K562 (cell line): ENCODE data around the gene ALX3. TPM values are rescaled to one million over a fixed set of nuclear protein-coding genes. Genes with fewer than 3 reads are reported as not detected.
A peak's percentile ranks its signal among the peaks of the same experiment; 100 is the strongest.

Experiments used
- ATAC-seq: fragments of 200-7000 bp; cut with Tn5 transposase; 3 replicates; pipeline ENCODE4 v1.9.1; 2020; ENCODE audit warnings: moderate library complexity
- BruUV-seq: library from RNA; stranded (reverse); fragments of 400-500 nt; replicated peaks from 2 replicates; lab custom pipeline; 2021; lab: Mats Ljungman, UMichigan
- CTCF ChIA-PET: fragments of 300-600 bp; formaldehyde crosslinking; extraction: SDS; loops from one replicate; lab custom pipeline; 2021; ENCODE audit warnings: low intra/inter-chr PET ratio; lab: Yijun Ruan, JAX
- POLR2A ChIA-PET: fragments of 300-600, 350-650 bp; sonication (Branson Sonifier 250); formaldehyde crosslinking; extraction: SDS; loops from one replicate; lab custom pipeline; 2021; ENCODE audit warnings: antibody characterized with exemption, inconsistent platforms; lab: Yijun Ruan, JAX
- DNase-seq, 4 experiments: peaks; one replicate each; pipeline versions ENCODE4 v3.0.0 to v3.0.0-alpha.2; 2011 to 2018; ENCODE audit warnings: low spot score in 3 of 4, mixed read lengths in 3 of 4; ENCODE audit errors: extremely low read depth in 1 of 4
- FAIRE-seq: peaks from 2 replicates; lab custom pipeline; 2011; peaks lifted over from hg19 to GRCh38; lab: Jason Lieb, UNC
- H2AFZ ChIP-seq: 2 replicates; pipeline ENCODE4 v1.6.0; 2011; ENCODE audit warnings: low read depth, low read length, control low read depth, inconsistent platforms
- H3K27ac ChIP-seq: fragments of 200-600 bp; 3 replicates; pipeline ENCODE4 v1.8.0; 2011; ENCODE audit warnings: low read depth, mild to moderate bottlenecking, control low read depth, inconsistent platforms, low read length, moderate library complexity, mixed read lengths; ENCODE audit errors: extremely low read depth
- H3K27me3 ChIP-seq, 2 experiments: fragments of 300-600 bp in 1 of 2; 2 replicates in 1 of 2; 3 replicates in 1 of 2; pipeline versions ENCODE4 v1.6.0 to v1.8.0; 2011; ENCODE audit warnings: inconsistent platforms in 2 of 2, low read length in 2 of 2, mild to moderate bottlenecking in 1 of 2, mixed read lengths in 1 of 2, moderate library complexity in 1 of 2; ENCODE audit not compliant: control insufficient read depth in 2 of 2, insufficient read depth in 2 of 2
- H3K36me3 ChIP-seq: fragments of 300-600 bp; 3 replicates; pipeline ENCODE4 v1.8.0; 2011; ENCODE audit warnings: mild to moderate bottlenecking, low read length, inconsistent platforms; ENCODE audit not compliant: control insufficient read depth, insufficient read depth
- H3K4me1 ChIP-seq, 2 experiments: fragments of 200-600 bp in 1 of 2; replicated peaks in 1 of 2; 2 replicates in 1 of 2; 3 replicates in 1 of 2; pipeline versions ENCODE4 v1.5.1 to v1.8.0; 2011; ENCODE audit warnings: inconsistent platforms in 2 of 2, low read length in 2 of 2, mild to moderate bottlenecking in 1 of 2, mixed read lengths in 1 of 2, moderate library complexity in 1 of 2; ENCODE audit not compliant: control insufficient read depth in 2 of 2, insufficient read depth in 2 of 2
- H3K4me2 ChIP-seq: 2 replicates; pipeline ENCODE4 v1.6.1; 2011; ENCODE audit warnings: low read length, control low read depth, inconsistent platforms, mixed read lengths; ENCODE audit not compliant: insufficient read depth
- H3K4me3 ChIP-seq: fragments of 200-600 bp; sonication (generic), shearing (Covaris generic); 2 replicates; pipeline ENCODE4 v1.5.1; 2016; ENCODE audit warnings: control low read depth, inconsistent platforms
- H3K79me2 ChIP-seq: fragments of 200-600 bp; 3 replicates; pipeline ENCODE4 v1.8.0; 2011; ENCODE audit warnings: low read length, inconsistent platforms; ENCODE audit not compliant: control insufficient read depth, insufficient read depth
- H3K9ac ChIP-seq, 2 experiments: 2 replicates each; pipeline versions ENCODE4 v1.6.0 to v1.6.1; 2011; ENCODE audit warnings: low read depth in 2 of 2, low read length in 2 of 2, control low read depth in 1 of 2, inconsistent platforms in 1 of 2, mild to moderate bottlenecking in 1 of 2, mixed read lengths in 1 of 2; ENCODE audit not compliant: insufficient read depth in 1 of 2
- H3K9me1 ChIP-seq: one replicate; pipeline ENCODE4 v1.6.0; 2011; ENCODE audit warnings: inconsistent platforms, mild to moderate bottlenecking, low read length, moderate library complexity; ENCODE audit not compliant: control insufficient read depth, insufficient read depth
- H3K9me3 ChIP-seq: replicated peaks from 2 replicates; pipeline ENCODE4 v1.5.1; 2011; ENCODE audit warnings: low read depth, low read length, inconsistent platforms; ENCODE audit not compliant: control insufficient read depth, insufficient read depth
- H4K20me1 ChIP-seq: replicated peaks from 2 replicates; pipeline ENCODE4 v1.6.1; 2011; ENCODE audit warnings: low read length, inconsistent platforms, mixed read lengths; ENCODE audit not compliant: control insufficient read depth, insufficient read depth
- BCOR ChIP-seq: fragments of 450-650 bp; IDR thresholded peaks from 2 replicates; pipeline ENCODE4 v1.6.1; 2016
- CREB3 ChIP-seq: fragments of 450-650 bp; conservative IDR thresholded peaks from 2 replicates; pipeline ENCODE4 v1.6.1; 2016; ENCODE audit warnings: missing genetic modification characterization, low read depth, mild to moderate bottlenecking, missing compliant biosample characterization, moderate library complexity
- MXI1 ChIP-seq: IDR thresholded peaks from 2 replicates; pipeline ENCODE4 v1.6.1; 2011; ENCODE audit warnings: low read depth, mild to moderate bottlenecking, improper control_type of control experiment, low read length
- POLR2G ChIP-seq: fragments of 200-400 bp; formaldehyde crosslinking; IDR thresholded peaks from 2 replicates; pipeline ENCODE4 v1.6.1; 2017; ENCODE audit warnings: low read depth, mild to moderate bottlenecking, antibody characterized with exemption, low read length, moderate library complexity
- SIN3A ChIP-seq, 2 experiments: fragments of 150-350 bp in 1 of 2; IDR thresholded peaks; 2 replicates each; pipeline ENCODE4 v1.6.1; 2011 to 2016; ENCODE audit warnings: borderline replicate concordance in 2 of 2, low read depth in 2 of 2, low read length in 2 of 2, mild to moderate bottlenecking in 2 of 2, moderate library complexity in 2 of 2; ENCODE audit not compliant: control insufficient read depth in 1 of 2
- SMARCA4 ChIP-seq: fragments of 450-650 bp; IDR thresholded peaks from 2 replicates; pipeline ENCODE4 v1.6.1; 2016
- SUPT5H ChIP-seq: fragments of 450-650 bp; IDR thresholded peaks from 2 replicates; pipeline ENCODE4 v1.6.1; 2016
- ZBTB33 ChIP-seq: sonication (generic); formaldehyde crosslinking; IDR thresholded peaks from 2 replicates; pipeline ENCODE4 v1.8.1; 2023; ENCODE audit warnings: mild to moderate bottlenecking, missing genetic modification reagents
- ZNF140 ChIP-seq: fragments of 250-450 bp; sonication (Bioruptor Pico); IDR thresholded peaks from 2 replicates; pipeline ENCODE4 v1.8.0; 2021; ENCODE audit warnings: moderate library complexity, mild to moderate bottlenecking, inconsistent platforms
- ZNF444 ChIP-seq: fragments of 250-450 bp; sonication (Bioruptor Pico); IDR thresholded peaks from 2 replicates; pipeline ENCODE4 v1.4.0; 2020; ENCODE audit warnings: mild to moderate bottlenecking, moderate library complexity
- WGBS: fragments of 100-300 bp; shearing (Covaris generic); methylation state at CpG from one replicate; pipeline ENCODE4 v1.1.6; 2016; ENCODE audit warnings: low coverage, mixed read lengths; ENCODE audit not compliant: insufficient coverage; ENCODE audit errors: missing lambda C conversion rate; 5-methylcytosine and 5-hydroxymethylcytosine counted together
- in situ Hi-C: fragments of 300-500 bp; cut with MboI; formaldehyde crosslinking; loops from 4 replicates; pipeline ENCODE4 v1.15.0; 2018; ENCODE audit warnings: inconsistent platforms, mixed read lengths
- intact Hi-C: fragments of 100-400 bp; cut with micrococcal nuclease; formaldehyde crosslinking; loops from 2 replicates; pipeline ENCODE4 v1.14.2; 2022
- polyA plus RNA-seq, 8 experiments: library from polyadenylated mRNA; depleted of rRNA in 4 of 8; stranded (reverse) in 5 of 8; unstranded in 3 of 8; fragments of >200 nt; fragmentation: Nextera tagmentation in 2 of 8; fragmentation: Illumina TruSeq in 1 of 8; extraction: Ambion mirVana in 2 of 8; extraction: Trizol in 1 of 8; gene quantifications; 2 replicates each; pipeline versions ENCODE4 v1.2.1 to v1.2.3, GENCODE V29; 2011 to 2014; ENCODE audit warnings: inconsistent platforms in 1 of 8, missing spikeins in 1 of 8
- total RNA-seq, 7 experiments: library from RNA; depleted of rRNA in 6 of 7; stranded (reverse); fragments of >200 nt in 6 of 7; fragmentation: Illumina TruSeq in 2 of 7; extraction: Trizol in 2 of 7; gene quantifications; 2 replicates each; pipeline versions ENCODE4 v1.2.1 to v1.2.3, GENCODE V29; 2011 to 2021; ENCODE audit warnings: low replicate concordance in 1 of 7

The ALX3 gene
- total and polyA plus RNA-seq, 9 of the 15 experiments (the other 6 are each of a cell fraction or from before 2014, with no cell fraction given): not detected

- in situ Hi-C loops: no loop called here
- H3K4me1 ChIP-seq: peaks cover 0 to 8% of the 10 kb centered on the region in 2 experiments; a peak in 1 of 5 replicates
- CTCF ChIA-PET: no interaction called here
- no peak overlapping the region for H3K4me3 ChIP-seq
- FAIRE-seq: no peak
- DNase-seq: no peak
- WGBS: 61% methylated on average over 43 of the region's 68 CpGs
- H2AFZ ChIP-seq: no peak overlapping the region
- H3K27me3 ChIP-seq: peaks cover 8 to 29% of the 10 kb centered on the region in 2 experiments; a peak in 4 of 5 replicates
- intact Hi-C loops: no loop called here
- no TSS peak for BruUV-seq
- no peaks in the 10 kb centered on the region for H3K36me3 ChIP-seq
- no peak for ATAC-seq
- no peak overlapping the region for H3K27ac ChIP-seq
- H4K20me1 ChIP-seq: peaks cover 8% of the 10 kb centered on the region; the same call in 1 of the 2 replicates
- POLR2A ChIA-PET: interaction anchor here (0.6 kb wide), 1 partner anchor 671 kb away, joined by 3 read pairs; no protein-coding TSS in a partner anchor
- no peaks in the 10 kb centered on the region for H3K79me2 ChIP-seq
- H3K4me2 ChIP-seq: no peak overlapping the region
- no peaks in the 10 kb centered on the region for H3K9me1 ChIP-seq
- no peak overlapping the region for H3K9ac ChIP-seq
- H3K9me3 ChIP-seq: no peaks in the 10 kb centered on the region
- no peak for TF ChIP-seq SMARCA4
- TF ChIP-seq POLR2G: 0 out of 2 replicates have a peak, but pooled peaks have one; percentile 8
Measured at GRCh38 chr1:110068646-110069403, 1.6 kb downstream of the ALX3 start.

- ChIA-PET CTCF (no interaction called here), POLR2A (interaction anchor here (1.6 kb wide), 1 partner anchor 33 kb away, joined by 5 read pairs; the partner anchor contains the start of gene STRIP1)
- intact Hi-C loops (no loop called here), in situ Hi-C loops (no loop called here)
- Histone ChIP-seq H3K9ac (no peak overlapping the region), H3K4me2 (no peak overlapping the region), H3K4me1 (peaks cover 0 to 8% of the 10 kb centered on the region in 2 experiments; a peak in 1 of 5 replicates), H2AFZ (no peak overlapping the region), H3K27ac (no peak overlapping the region), H3K36me3 (no peaks in the 10 kb centered on the region), H4K20me1 (peaks cover 8% of the 10 kb centered on the region; the same call in 1 of the 2 replicates), H3K27me3 (peaks cover 8 to 23% of the 10 kb centered on the region in 2 experiments; a peak in 4 of 5 replicates), H3K4me3 (no peak overlapping the region), H3K9me3 (no peaks in the 10 kb centered on the region), H3K79me2 (no peaks in the 10 kb centered on the region), H3K9me1 (no peaks in the 10 kb centered on the region)
- BruUV-seq: no TSS peak
- FAIRE-seq (no peak), DNase-seq (no peak), ATAC-seq (no peak)
- 81% methylated on average over 67 of the region's 68 CpGs for WGBS
- TF ChIP-seq SIN3A (IDR thresholded peaks at IDR 0.05; ENCODE audit: borderline replicate concordance in 2 of 2, control insufficient read depth in 1 of 2, low read depth in 2 of 2, low read length in 2 of 2): no peak
- no peak for TF ChIP-seq ZNF140 (CRISPR knock-in tag)
- peak; percentile 62 for TF ChIP-seq ZBTB33
- TF ChIP-seq SMARCA4: no peak
- TF ChIP-seq ZNF444 (CRISPR knock-in tag): no peak
- no peak for TF ChIP-seq BCOR
- TF ChIP-seq MXI1: no peak
- TF ChIP-seq SUPT5H: no peak
- TF ChIP-seq CREB3 (tag): no peak
Measured at GRCh38 chr1:110067893-110068645, 2.4 kb downstream of the ALX3 start.
